ENCODE results near the gene NPDC1. TPM values are rescaled to one million over a fixed set of nuclear protein-coding genes. Genes with fewer than 3 reads are reported as not detected.

The NPDC1 gene
- total RNA-seq, 2 experiments from 2014 or later, result 30.4 to 55.6 TPM

DNA sequence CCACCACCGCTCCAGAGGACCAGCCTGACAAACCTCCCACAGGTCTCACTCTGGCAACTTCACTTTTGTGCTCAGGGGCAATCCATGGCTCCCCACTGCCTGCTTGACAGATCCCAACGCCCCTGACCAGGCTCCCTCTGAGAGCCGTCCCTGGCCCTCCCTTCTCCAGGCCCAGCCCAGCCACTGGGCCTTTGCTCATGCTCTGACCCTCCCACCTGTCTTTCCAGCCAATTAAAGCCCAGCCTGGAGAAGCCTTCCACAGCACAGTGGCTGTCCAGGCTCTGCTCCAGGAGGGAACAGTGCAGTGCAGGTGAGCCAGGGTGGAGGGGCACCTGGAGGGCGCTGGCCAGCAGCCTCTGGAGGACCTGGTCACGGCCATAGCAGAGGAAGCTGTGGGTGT is 4.6 kb upstream of the NPDC1 start:
- Mint-ChIP-seq H3K9me3 (ENCODE audit: low read depth) (no peaks in the 10 kb centered on the region), H3K27ac (no peak overlapping the region), H3K4me3 (no peak overlapping the region), H3K4me1 (peaks cover 3% of the 10 kb centered on the region), H3K27me3 (peaks cover 46% of the 10 kb centered on the region), H3K36me3 (no peaks in the 10 kb centered on the region)
- ATAC-seq (no peak), DNase-seq (no peak)
- CTCF ChIA-PET, result interaction anchor here (1.4 to 5.5 kb wide), 2 partner anchors 18 to 186 kb away, joined by 3 to 183 read pairs; partner anchors contain the start of gene SAPCD2

DNA sequence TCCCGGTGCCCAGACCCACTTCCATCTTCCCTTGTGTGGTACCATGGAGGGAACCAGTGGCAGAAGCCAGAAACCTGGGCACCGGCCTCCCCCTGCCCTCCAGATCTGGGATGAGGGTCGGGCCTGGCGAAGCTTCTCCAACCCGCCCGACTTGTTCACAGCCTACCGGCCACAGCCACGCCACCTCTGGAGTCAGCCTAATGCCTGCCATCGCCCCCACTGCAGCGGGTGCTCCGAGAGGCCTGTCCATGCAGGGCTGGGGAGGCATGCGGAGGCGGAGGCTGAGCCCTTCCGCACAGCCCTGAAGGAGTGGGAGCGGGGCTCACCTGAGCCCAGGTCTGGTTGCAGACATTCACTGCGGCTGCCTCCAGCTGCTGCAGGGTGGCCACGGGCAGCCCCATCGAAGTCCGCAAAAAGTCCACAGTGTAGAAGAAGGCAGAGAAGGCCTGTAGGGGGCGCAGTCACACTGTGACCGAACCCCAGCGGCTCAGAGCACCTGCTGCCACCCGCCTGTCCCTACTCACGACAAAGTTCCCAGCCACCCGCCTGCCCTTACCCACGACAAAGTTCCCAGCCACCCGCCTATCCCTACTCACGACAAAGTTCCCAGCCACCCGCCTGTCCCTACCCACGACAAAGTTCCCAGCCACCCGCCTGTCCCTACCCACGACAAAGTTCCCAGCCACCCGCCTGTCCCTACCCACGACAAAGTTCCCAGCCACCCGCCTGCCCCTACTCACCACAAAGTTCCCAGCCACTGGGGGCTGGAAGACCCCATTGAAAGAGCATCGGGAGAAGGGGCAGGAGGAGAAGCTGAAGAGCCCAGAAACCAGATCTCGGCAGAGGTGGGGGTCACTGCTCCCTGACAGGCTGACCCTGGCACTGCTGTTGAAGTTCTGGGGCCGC is 3.8 kb upstream of the NPDC1 start:
- Mint-ChIP-seq H3K27ac (no peak overlapping the region), H3K9me3 (ENCODE audit: low read depth) (no peaks in the 10 kb centered on the region), H3K4me3 (no peak overlapping the region), H3K27me3 (peaks cover 51% of the 10 kb centered on the region), H3K4me1 (peaks cover 7% of the 10 kb centered on the region), H3K36me3 (no peaks in the 10 kb centered on the region)
- DNase-seq, result peak; percentile 73
- ATAC-seq, result no peak
- CTCF ChIA-PET, result interaction anchor here (1.0 to 5.5 kb wide), 7 partner anchors 9 to 187 kb away, joined by 3 to 183 read pairs (median 6); partner anchors contain the start of genes RNF224 and SAPCD2

DNA sequence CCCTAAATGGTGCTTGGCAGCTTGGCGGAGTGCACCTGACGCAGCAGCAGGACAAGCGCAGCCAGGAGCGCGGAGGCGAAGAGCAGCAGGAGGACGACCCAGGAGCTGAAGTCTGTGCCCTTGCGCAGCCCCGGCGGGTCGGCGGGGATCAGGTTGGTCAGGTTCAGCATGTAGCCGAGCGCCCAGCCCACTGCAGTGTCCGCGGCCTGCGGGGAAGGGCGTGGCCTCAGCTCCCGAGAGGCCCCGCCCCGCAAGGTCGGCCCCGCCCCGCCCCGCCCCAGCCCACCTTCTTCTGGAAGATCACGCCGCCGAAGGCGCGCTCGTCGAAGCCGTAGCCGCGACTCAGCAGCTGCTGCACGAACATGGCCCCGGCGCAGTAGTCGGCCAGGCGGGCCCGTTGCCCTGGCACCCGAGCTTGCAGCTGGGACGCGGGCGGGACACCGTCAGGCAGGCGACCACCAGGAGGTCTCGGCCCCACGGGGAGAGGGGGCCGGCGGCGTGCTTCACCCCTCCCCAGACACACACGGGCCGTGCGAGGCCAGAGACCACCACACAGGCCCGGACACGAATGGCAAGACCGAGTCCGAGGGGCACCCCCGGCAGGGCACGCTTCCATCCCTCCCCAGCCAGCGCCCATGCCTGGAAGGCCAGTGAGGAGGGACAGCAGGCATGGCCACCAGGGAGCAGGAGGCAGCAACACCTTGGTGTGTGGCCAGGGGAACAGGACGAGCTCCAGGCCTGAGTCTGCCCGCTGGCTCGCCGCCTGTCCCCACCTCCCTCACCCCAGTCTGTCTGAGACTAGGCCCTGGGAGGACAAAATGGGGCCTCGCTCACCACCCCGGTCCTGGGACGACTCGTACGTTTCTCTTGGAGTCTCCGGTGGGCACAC is 2.9 kb upstream of the NPDC1 start:
- ATAC-seq (no peak), DNase-seq (no peak)
- no peaks in the 10 kb centered on the region for H3K36me3 Mint-ChIP-seq
- no peak overlapping the region for H3K27ac Mint-ChIP-seq
- peaks cover 15% of the 10 kb centered on the region for H3K4me1 Mint-ChIP-seq
- H3K9me3 Mint-ChIP-seq (ENCODE audit: low read depth), result no peaks in the 10 kb centered on the region
- H3K27me3 Mint-ChIP-seq, result peaks cover 56% of the 10 kb centered on the region
- CTCF ChIA-PET, result interaction anchor here (1.0 to 5.5 kb wide), 8 partner anchors 10 to 188 kb away, joined by 3 to 183 read pairs (median 6); partner anchors contain the start of genes RNF224 and SAPCD2
- no peak overlapping the region for H3K4me3 Mint-ChIP-seq

DNA sequence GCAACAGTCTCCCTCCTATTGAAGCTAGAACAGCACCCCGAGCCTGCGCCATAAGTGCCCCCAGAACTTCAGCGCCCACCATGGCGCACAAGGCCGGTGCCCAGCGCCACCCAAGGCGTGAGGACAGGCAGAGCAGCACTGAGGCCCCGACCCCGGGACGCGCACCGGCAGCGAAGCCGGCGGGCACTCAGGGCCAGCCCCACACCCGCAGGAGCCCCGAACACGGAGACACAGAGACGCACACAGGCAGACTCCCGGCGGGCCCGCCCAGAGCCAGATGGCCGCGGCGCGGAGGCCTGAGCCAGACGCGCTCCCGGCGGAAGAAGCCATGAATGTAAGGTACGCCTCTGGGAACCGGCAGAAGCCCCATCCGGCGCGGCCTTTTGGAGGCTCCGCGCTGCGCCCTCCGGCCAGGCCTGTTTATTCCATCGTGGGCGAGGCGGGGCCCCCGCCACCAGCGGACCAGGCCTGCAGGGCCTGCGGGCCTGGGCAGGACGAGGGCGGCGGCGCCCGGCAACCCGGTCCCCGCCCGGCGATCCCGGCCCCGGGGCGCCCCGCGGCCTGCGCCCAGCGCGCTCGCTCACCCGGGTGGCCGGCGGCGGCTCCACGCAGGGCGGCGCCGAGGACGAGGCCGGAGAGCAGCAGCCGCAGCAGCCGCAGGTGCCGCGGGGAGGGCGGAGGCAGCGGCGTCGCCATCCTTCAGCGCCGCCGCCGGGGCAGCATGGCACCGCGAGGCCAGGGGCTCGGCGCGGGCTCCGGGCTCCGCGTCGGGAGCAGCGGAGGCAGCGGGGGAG is 486 bp downstream of the NPDC1 start:
- CTCF ChIA-PET, result interaction anchor here (1.0 to 5.5 kb wide), 13 partner anchors 9 to 234 kb away, joined by 3 to 183 read pairs (median 10); partner anchors contain the start of genes AJM1, PAXX and SAPCD2
- H3K4me3 Mint-ChIP-seq, result peak overlapping the region; percentile 71
- H3K27ac Mint-ChIP-seq, result no peak overlapping the region
- H3K4me1 Mint-ChIP-seq, result peaks cover 16% of the 10 kb centered on the region
- H3K36me3 Mint-ChIP-seq, result no peaks in the 10 kb centered on the region
- H3K27me3 Mint-ChIP-seq, result peaks cover 39% of the 10 kb centered on the region
- no peaks in the 10 kb centered on the region for H3K9me3 Mint-ChIP-seq (ENCODE audit: low read depth)
- no peak for DNase-seq
- ATAC-seq, result peak; percentile 26

DNA sequence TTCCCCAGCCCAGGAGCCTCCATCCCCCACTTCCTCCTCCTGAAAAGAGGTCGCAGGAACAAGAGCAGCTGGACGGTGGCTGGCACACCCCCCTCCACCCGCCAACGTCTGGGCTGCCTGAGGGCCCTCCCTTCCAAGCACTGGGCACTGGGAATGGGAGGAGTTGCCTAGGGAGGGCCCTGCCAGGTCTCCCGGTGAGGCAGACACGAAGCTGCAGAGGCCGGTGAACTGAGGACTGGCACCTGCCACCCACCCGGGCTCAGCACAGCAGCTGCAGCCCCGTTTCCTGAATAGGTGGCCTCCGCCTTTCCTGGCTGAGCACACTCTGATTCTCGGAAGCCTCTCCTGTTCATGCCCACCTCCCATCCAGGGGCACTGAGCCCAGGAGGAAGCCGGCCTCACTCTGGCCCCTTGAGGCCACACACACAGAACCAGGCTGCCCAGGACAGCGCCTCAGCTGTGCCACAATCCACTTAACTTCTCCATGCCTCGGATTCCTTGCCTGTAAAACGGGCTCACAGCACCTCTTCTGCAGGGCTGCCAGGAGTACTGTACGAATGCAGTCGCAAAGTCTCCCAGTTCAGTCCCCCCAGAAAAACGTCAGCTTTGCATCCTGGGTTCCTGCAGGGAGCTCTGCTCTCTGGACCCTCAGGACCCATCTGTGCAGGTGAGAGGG is 1.3 kb downstream of the NPDC1 start:
- H3K4me1 Mint-ChIP-seq, result peaks cover 16% of the 10 kb centered on the region
- ATAC-seq, result no peak
- DNase-seq, result no peak
- H3K4me3 Mint-ChIP-seq, result peak overlapping the region; percentile 71
- no peaks in the 10 kb centered on the region for H3K36me3 Mint-ChIP-seq
- H3K9me3 Mint-ChIP-seq (ENCODE audit: low read depth), result no peaks in the 10 kb centered on the region
- H3K27me3 Mint-ChIP-seq, result peaks cover 31% of the 10 kb centered on the region
- H3K27ac Mint-ChIP-seq, result no peak overlapping the region
- CTCF ChIA-PET, result interaction anchor here (0.5 to 2.5 kb wide), 12 partner anchors 9 to 258 kb away, joined by 3 to 37 read pairs (median 4); partner anchors contain the start of genes AJM1, PAXX and SAPCD2

DNA sequence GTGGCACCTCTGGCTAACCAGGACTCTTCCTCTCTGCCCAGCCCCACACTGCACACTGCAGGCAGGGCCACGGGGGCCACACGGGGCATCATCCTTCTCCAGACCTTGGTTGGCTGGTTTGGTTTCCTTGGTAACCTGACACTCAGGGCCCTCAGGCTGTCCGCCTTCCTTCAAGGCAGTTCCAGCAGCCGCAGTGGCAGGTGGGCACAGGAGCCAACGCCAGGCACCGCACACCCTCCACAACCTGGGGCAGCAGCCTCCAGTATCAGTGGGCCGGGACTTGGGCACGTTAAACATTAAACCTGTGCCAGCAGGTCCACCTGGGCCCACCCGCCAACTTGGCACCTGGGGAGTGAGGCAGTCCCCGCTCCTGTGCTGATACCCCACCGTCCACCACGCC is 1.9 kb downstream of the NPDC1 start:
- Mint-ChIP-seq H3K27me3 (peaks cover 27% of the 10 kb centered on the region), H3K4me3 (no peak overlapping the region), H3K9me3 (ENCODE audit: low read depth) (no peaks in the 10 kb centered on the region), H3K36me3 (no peaks in the 10 kb centered on the region), H3K27ac (no peak overlapping the region), H3K4me1 (peaks cover 16% of the 10 kb centered on the region)
- ATAC-seq (no peak), DNase-seq (no peak)
- CTCF ChIA-PET, result interaction anchor here (0.8 to 2.5 kb wide), 10 partner anchors 9 to 257 kb away, joined by 3 to 37 read pairs (median 6); partner anchors contain the start of genes PAXX and SAPCD2

DNA sequence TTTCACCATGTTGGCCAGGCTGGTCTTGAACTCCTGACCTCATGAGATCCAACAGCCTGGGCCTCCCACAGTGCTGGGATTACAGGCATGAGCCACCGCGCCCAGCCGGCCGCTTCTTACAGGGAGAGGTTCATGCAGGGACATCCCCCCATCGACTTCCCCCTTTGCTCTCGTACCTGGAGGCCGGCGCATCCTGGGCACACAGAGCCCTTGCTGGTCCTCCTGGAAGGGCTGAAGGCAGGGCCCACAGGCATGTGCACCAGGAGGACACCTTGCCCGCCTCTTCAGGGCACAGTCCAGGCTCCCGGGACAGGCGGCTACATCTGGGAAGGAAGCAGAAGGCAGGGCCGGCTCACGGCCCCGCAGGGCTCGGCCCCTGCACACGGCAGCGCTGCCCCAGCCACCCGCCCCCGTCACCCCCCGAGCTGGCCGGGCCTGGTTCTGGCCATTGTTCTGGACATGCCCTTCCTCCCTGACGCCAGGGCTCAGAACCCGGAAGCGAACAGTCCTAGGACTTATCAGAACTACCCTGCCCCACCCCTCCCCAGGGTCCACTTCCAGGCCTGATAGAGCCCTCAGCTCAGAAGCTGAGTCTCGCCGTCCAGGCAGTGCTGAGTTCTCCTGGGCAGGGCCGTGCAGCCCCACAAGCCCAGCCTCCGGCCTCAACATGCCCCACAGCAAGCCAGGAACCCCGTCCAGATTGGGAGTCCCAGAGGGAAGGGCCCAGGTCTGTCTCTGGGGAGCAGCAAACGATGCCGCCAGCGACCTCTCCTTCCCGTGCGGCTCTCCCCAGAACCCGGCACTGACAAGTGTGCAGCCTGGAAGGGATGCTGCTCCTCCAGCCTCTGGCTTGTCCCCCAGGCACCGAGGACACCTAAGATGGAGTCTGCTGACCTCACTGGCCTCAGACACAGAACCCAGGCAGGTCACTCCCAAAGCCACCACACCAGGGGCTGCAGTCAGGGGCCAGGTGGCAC is 2.9 kb downstream of the NPDC1 start:
- Mint-ChIP-seq H3K4me1 (peaks cover 16% of the 10 kb centered on the region), H3K27ac (no peak overlapping the region), H3K9me3 (ENCODE audit: low read depth) (no peaks in the 10 kb centered on the region), H3K27me3 (peaks cover 27% of the 10 kb centered on the region), H3K4me3 (no peak overlapping the region), H3K36me3 (peaks cover 2% of the 10 kb centered on the region)
- CTCF ChIA-PET, result interaction anchor here (2.5 kb wide), 2 partner anchors 8 to 25 kb away, joined by 32 to 37 read pairs; partner anchors contain the start of gene SAPCD2
- ATAC-seq (no peak), DNase-seq (no peak)

DNA sequence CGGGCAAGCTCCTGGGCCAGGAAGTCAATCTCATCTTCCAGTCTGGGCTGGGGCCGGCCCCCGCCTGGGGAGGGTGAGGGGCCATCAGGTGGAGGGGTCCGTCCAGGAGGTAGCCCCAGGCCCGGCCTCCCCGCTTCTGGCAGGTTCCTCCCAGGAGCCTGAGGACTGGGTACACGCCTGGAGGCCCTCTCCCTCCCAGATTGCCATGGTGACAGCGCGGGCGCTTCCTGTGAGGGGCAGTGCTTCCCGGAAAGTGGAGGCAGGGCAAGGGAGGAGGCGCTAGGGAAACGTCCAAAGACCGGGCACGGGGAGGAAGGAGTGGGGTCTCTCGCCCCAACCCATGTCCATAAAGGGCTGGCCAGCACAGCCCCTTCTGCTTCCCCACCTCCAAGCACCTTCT is 4.9 kb downstream of the NPDC1 start:
- Mint-ChIP-seq H3K4me3 (no peak overlapping the region), H3K4me1 (peaks cover 14% of the 10 kb centered on the region), H3K27ac (no peak overlapping the region), H3K27me3 (peaks cover 13% of the 10 kb centered on the region), H3K36me3 (peaks cover 2% of the 10 kb centered on the region), H3K9me3 (ENCODE audit: low read depth) (no peaks in the 10 kb centered on the region)
- ATAC-seq (no peak), DNase-seq (no peak)
- CTCF ChIA-PET, result no interaction called here

DNA sequence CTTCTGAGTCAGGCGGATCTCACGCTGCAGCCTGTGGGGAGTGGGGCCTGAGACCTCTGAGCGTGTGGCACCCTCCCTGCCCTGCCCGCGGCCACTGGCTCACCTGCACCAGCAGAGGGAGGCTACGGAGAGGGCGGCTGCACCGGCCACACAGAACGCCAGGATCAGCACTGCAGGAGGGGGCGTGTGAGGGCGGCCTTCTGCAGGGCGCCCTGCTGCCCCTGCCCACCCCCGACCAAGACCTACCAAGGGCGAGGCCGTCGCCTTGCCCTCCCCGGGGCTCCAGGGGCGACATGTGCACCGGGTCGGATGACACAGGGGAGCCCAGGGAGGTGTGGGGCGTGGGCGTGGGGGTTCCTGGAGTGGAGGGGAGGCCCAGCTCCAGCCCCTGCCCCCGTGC is 5.4 kb downstream of the NPDC1 start:
- Mint-ChIP-seq H3K27ac (no peak overlapping the region), H3K27me3 (peaks cover 13% of the 10 kb centered on the region), H3K4me1 (peaks cover 14% of the 10 kb centered on the region), H3K36me3 (peaks cover 2% of the 10 kb centered on the region), H3K9me3 (ENCODE audit: low read depth) (no peaks in the 10 kb centered on the region), H3K4me3 (no peak overlapping the region)
- CTCF ChIA-PET, result interaction anchor here (0.9 kb wide), 1 partner anchor 40 kb away, joined by 3 read pairs; no protein-coding TSS in a partner anchor
- ATAC-seq, result no peak
- DNase-seq, result no peak

DNA sequence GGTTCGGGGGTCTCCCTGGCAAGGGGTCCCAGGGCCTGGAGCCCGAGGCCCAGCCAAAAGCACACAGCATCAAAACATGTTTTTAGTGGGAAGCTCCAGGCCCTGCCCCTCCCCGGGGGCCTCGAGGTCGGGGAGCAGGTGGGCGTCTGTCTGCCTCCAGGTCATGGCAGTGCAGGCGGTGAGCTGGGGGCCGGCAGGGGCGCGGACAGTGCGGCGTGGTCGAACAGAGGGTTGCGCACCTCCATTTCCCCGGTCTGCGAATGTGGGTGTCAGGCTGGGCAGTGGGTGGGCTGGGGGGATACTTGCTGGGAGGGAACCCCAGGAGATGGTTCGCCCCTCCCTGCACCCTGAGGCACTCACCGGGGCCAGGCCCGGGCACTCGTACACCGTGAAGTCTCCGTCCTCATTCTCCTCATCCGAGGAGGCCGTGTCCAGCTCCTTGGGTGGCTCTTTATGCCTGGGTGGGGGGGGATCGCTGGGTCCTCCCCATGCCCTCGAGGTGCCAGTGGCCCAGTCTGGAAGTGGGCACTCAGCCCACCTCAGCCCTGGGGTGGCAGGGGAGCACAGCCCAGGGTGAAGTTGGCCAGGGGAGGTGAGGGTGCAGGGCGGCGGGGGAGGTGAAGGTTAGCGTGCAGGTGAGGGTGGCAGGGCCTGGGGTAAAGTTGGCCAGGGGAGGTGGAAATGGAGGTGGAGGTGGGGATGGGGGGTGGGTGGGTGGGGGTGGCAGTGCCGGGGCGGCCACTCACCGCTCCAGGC is 6.2 kb downstream of the NPDC1 start:
- Mint-ChIP-seq H3K4me1 (peaks cover 12% of the 10 kb centered on the region), H3K27ac (no peak overlapping the region), H3K4me3 (no peak overlapping the region), H3K27me3 (peaks cover 8% of the 10 kb centered on the region), H3K36me3 (peaks cover 2% of the 10 kb centered on the region), H3K9me3 (ENCODE audit: low read depth) (no peaks in the 10 kb centered on the region)
- no peak for DNase-seq
- CTCF ChIA-PET, result interaction anchor here (0.9 to 9.1 kb wide), 4 partner anchors 10 to 93 kb away, joined by 3 to 183 read pairs (median 4); partner anchors contain the start of genes C8G and FBXW5
- no peak for ATAC-seq

All from activated CD8-positive, alpha-beta memory T cell treated with anti-CD3 and anti-CD28 coated beads, Interleukin-2, amount 10 ng/mL, durations not matched to agents 7 days and 5 days (primary cell).